Measurements from ENCODE around the gene CDKAL1. TPM values are rescaled to one million over a fixed set of nuclear protein-coding genes. Genes with fewer than 3 reads are reported as not detected.

Gene CDKAL1
- total and polyA plus RNA-seq, 2 donors (not counting 3 experiments of a cell fraction or from before 2014, with no cell fraction given), result 6.1 to 20.5 TPM

DNA sequence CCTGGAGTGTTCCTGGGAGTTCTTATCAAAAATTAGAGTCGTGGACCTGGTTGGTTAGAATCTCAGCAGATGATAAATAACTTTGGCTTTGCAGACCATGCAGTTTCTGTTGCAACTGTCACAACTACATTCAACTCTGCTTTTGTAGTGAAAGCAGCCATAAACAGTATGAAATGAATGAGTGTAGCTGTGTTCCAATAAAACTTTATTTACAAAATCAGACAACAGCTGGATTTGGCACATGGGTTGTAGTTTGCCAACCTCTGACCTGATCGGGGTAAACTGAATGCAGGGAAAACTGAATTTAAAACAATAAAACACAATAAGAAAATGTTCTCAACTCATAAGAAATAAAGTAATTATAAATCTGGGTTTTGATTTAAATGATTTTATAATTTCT, 513.8 kb downstream of the CDKAL1 start:
- Histone ChIP-seq H2AFZ (ENCODE audit: low read depth, low read length) (no peak overlapping the region), H3K27ac (ENCODE audit: insufficient read depth, low read depth, low read length) (no peak overlapping the region), H3K79me2 (ENCODE audit: control insufficient read depth, insufficient read depth, low read length) (no peaks in the 10 kb centered on the region), H3K4me3 (replicated peaks in 1 of 3; ENCODE audit: insufficient read depth in 1 of 3, low read depth in 1 of 3, low read length in 3 of 3) (no peak overlapping the region), H3K4me1 (ENCODE audit: control insufficient read depth, extremely low read depth, insufficient read depth, low read length) (no peaks in the 10 kb centered on the region), H4K20me1 (replicated peaks; ENCODE audit: control insufficient read depth, extremely low read depth, insufficient read depth, low read length) (no peaks in the 10 kb centered on the region), H3K36me3 (ENCODE audit: control insufficient read depth in 2 of 2, extremely low read depth in 1 of 2, insufficient read depth in 2 of 2, low read length in 2 of 2) (no peaks in the 10 kb centered on the region), H3K4me2 (ENCODE audit: insufficient read depth, low read length) (no peak overlapping the region), H3K9me1 (replicated peaks; ENCODE audit: control insufficient read depth, extremely low read depth, insufficient read depth, low read length) (no peaks in the 10 kb centered on the region), H3K9ac (replicated peaks; ENCODE audit: extremely low read depth, insufficient read depth, low read length) (no peak overlapping the region), H3K27me3 (ENCODE audit: control insufficient read depth in 2 of 2, insufficient read depth in 2 of 2, low read length in 2 of 2) (no peaks in the 10 kb centered on the region), H3K9me3 (replicated peaks; ENCODE audit: control insufficient read depth, insufficient read depth, low read length) (no peaks in the 10 kb centered on the region)
- POLR2A ChIA-PET, result no interaction called here
- TF ChIP-seq JUN (IDR thresholded peaks at IDR 0.05; ENCODE audit: borderline replicate concordance, insufficient read depth, insufficient read length, low read depth), result no peak
- no TSS peak for BruUV-seq (replicated peaks)
- no peak for DNase-seq (ENCODE audit: low read depth, low spot score)
- intact Hi-C loops (cut with micrococcal nuclease), result no loop called here
- peak; percentile 15 for FAIRE-seq
- dilution Hi-C loops (cut with MboI; ENCODE audit: extremely low pct_ligation_motif_present, low sequenced_read_pairs), result no loop called here
- CTCF ChIA-PET, result interaction anchor here (1.2 kb wide), 1 partner anchor 9 kb away, joined by 3 read pairs; no protein-coding TSS in a partner anchor

DNA sequence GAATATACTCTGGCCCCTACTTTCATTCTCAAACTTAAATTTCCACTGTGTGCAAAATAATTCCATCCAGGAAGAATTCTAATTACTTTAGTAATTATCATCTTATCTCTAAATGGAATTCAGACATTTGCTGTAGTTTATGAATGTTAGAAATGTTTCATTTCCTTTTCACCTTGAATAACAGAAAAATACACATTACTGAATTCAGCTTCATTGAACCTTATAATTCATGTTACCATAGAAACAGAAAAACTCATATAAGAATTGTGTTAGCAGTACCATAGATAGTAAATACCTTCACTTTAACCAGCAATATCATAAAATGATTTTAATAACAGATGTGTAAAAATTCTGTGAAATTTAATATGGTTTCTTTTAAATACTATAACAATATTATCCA, 514.9 kb downstream of the CDKAL1 start:
- no peak overlapping the region for H3K27ac ChIP-seq (ENCODE audit: insufficient read depth, low read depth, low read length)
- peaks cover 8% of the 10 kb centered on the region for H3K4me1 ChIP-seq (ENCODE audit: control insufficient read depth, extremely low read depth, insufficient read depth, low read length)
- TF ChIP-seq MYC (IDR thresholded peaks at IDR 0.05; ENCODE audit: low read depth, low read length), result no peak
- TF ChIP-seq GATA2 (IDR thresholded peaks at IDR 0.05; ENCODE audit: insufficient read depth, insufficient read length, low read depth, low read length), result no peak
- TF ChIP-seq POLR2A (IDR thresholded peaks at IDR 0.05; ENCODE audit: low read depth, low read length), result no peak
- no peak for TF ChIP-seq EZH2 (IDR thresholded peaks at IDR 0.05; ENCODE audit: borderline replicate concordance, low read depth, low read length, severe bottlenecking)
- TF ChIP-seq, protein P1, sequence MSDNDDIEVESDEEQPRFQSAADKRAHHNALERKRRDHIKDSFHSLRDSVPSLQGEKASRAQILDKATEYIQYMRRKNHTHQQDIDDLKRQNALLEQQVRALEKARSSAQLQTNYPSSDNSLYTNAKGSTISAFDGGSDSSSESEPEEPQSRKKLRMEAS (IDR thresholded peaks at IDR 0.05; ENCODE audit: insufficient read depth, insufficient read length), result no peak
- TF ChIP-seq FOS (IDR thresholded peaks at IDR 0.05; ENCODE audit: borderline replicate concordance, insufficient read depth, low read length), result no peak
- TF ChIP-seq POLR2AphosphoS5 (IDR thresholded peaks at IDR 0.05; ENCODE audit: insufficient read depth, low read depth, low read length), result no peak
- TF ChIP-seq JUN (IDR thresholded peaks at IDR 0.05; ENCODE audit: borderline replicate concordance, insufficient read depth, insufficient read length, low read depth), result no peak
- TF ChIP-seq, protein P2, sequence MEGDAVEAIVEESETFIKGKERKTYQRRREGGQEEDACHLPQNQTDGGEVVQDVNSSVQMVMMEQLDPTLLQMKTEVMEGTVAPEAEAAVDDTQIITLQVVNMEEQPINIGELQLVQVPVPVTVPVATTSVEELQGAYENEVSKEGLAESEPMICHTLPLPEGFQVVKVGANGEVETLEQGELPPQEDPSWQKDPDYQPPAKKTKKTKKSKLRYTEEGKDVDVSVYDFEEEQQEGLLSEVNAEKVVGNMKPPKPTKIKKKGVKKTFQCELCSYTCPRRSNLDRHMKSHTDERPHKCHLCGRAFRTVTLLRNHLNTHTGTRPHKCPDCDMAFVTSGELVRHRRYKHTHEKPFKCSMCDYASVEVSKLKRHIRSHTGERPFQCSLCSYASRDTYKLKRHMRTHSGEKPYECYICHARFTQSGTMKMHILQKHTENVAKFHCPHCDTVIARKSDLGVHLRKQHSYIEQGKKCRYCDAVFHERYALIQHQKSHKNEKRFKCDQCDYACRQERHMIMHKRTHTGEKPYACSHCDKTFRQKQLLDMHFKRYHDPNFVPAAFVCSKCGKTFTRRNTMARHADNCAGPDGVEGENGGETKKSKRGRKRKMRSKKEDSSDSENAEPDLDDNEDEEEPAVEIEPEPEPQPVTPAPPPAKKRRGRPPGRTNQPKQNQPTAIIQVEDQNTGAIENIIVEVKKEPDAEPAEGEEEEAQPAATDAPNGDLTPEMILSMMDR (IDR thresholded peaks at IDR 0.05; ENCODE audit: extremely low read depth in 1 of 2, insufficient read depth in 1 of 2, low read depth in 1 of 2, low read length in 2 of 2), result no peak
- H3K9ac ChIP-seq (replicated peaks; ENCODE audit: extremely low read depth, insufficient read depth, low read length), result no peak overlapping the region
- H2AFZ ChIP-seq (ENCODE audit: low read depth, low read length), result no peak overlapping the region
- H4K20me1 ChIP-seq (replicated peaks; ENCODE audit: control insufficient read depth, extremely low read depth, insufficient read depth, low read length), result no peaks in the 10 kb centered on the region
- no peaks in the 10 kb centered on the region for H3K27me3 ChIP-seq (ENCODE audit: control insufficient read depth in 2 of 2, insufficient read depth in 2 of 2, low read length in 2 of 2)
- no peaks in the 10 kb centered on the region for H3K9me1 ChIP-seq (replicated peaks; ENCODE audit: control insufficient read depth, extremely low read depth, insufficient read depth, low read length)
- ChIA-PET CTCF (interaction anchor here (1.2 kb wide), 1 partner anchor 8 kb away, joined by 3 read pairs; no protein-coding TSS in a partner anchor), POLR2A (no interaction called here)
- no TSS peak for BruUV-seq (replicated peaks)
- H3K4me3 ChIP-seq (replicated peaks in 1 of 3; ENCODE audit: insufficient read depth in 1 of 3, low read depth in 1 of 3, low read length in 3 of 3), result no peak overlapping the region
- FAIRE-seq, result no peak
- H3K36me3 ChIP-seq (ENCODE audit: control insufficient read depth in 2 of 2, extremely low read depth in 1 of 2, insufficient read depth in 2 of 2, low read length in 2 of 2), result no peaks in the 10 kb centered on the region
- no peaks in the 10 kb centered on the region for H3K79me2 ChIP-seq (ENCODE audit: control insufficient read depth, insufficient read depth, low read length)
- no peak overlapping the region for H3K4me2 ChIP-seq (ENCODE audit: insufficient read depth, low read length)
- dilution Hi-C loops (cut with MboI; ENCODE audit: extremely low pct_ligation_motif_present, low sequenced_read_pairs), result no loop called here
- DNase-seq (ENCODE audit: low read depth, low spot score), result no peak
- no peaks in the 10 kb centered on the region for H3K9me3 ChIP-seq (replicated peaks; ENCODE audit: control insufficient read depth, insufficient read depth, low read length)
- intact Hi-C loops (cut with micrococcal nuclease), result no loop called here
